Gastrocnemius medialis (tissue), 4 donors: ENCODE data around the gene MYL2. TPM values are rescaled to one million over a fixed set of nuclear protein-coding genes. Genes with fewer than 3 reads are reported as not detected.

ENCODE experiments used
- ATAC-seq, 2 donors: fragments of 150-250 bp; one replicate each; pipeline ENCODE4 v1.9.1; 2016
- DNase-seq, 2 donors: peaks; one replicate each; pipeline ENCODE4 v3.0.0-alpha.2; 2019
- H3K27ac ChIP-seq, 4 donors: fragments of 200-600 bp; sonication (generic); 1 replicate in 1 of 4; 2 replicates in 3 of 4; pipeline ENCODE4 v1.5.1; 2016 to 2018; ENCODE audit warnings: mild to moderate bottlenecking in 2 of 4, moderate library complexity in 1 of 4
- H3K27me3 ChIP-seq, 3 donors: fragments of 200-600 bp; sonication (generic) in 2 of 3; 1 replicate in 1 of 3; 2 replicates in 2 of 3; pipeline versions ENCODE4 v1.5.1 to v1.6.0; 2016 to 2019; ENCODE audit warnings: mild to moderate bottlenecking in 1 of 3, moderate library complexity in 1 of 3
- H3K36me3 ChIP-seq, 2 donors: fragments of 200-600 bp; sonication (generic) in 1 of 2; one replicate each; pipeline ENCODE4 v1.5.1; 2017 to 2018
- H3K4me1 ChIP-seq, 2 donors: fragments of 200-600 bp; sonication (generic) in 1 of 2; one replicate each; pipeline ENCODE4 v1.5.1; 2016 to 2017; ENCODE audit warnings: mild to moderate bottlenecking in 2 of 2
- H3K4me3 ChIP-seq, 4 donors: fragments of 200-600 bp; sonication (generic) in 3 of 4; 1 replicate in 1 of 4; 2 replicates in 3 of 4; pipeline ENCODE4 v1.5.1; 2016 to 2019; ENCODE audit warnings: mild to moderate bottlenecking in 2 of 4
- H3K9me3 ChIP-seq, 3 donors: fragments of 200-600 bp; sonication (generic) in 2 of 3; 1 replicate in 1 of 3; 2 replicates in 2 of 3; pipeline ENCODE4 v1.5.1; 2016 to 2019
- POLR2A ChIP-seq, 2 donors: fragments of 450-650 bp; IDR thresholded peaks; one replicate each; pipeline ENCODE4 v1.6.1; 2017; ENCODE audit warnings: antibody characterized with exemption in 2 of 2, mild to moderate bottlenecking in 2 of 2, moderate library complexity in 2 of 2
- in situ Hi-C, 4 donors: fragments of 200-750 bp; cut with MboI; loops; one replicate each; pipeline versions ENCODE4 v1.15.0 to v1.8.0; 2017; ENCODE audit warnings: low sequenced_read_pairs in 4 of 4
- intact Hi-C: fragments of 100-400 bp; cut with DNase I; formaldehyde crosslinking; loops from one replicate; pipeline ENCODE4 v1.15.1; 2023; ENCODE audit warnings: low total_unique reads
- total RNA-seq, 4 donors: library from RNA; depleted of rRNA; stranded (reverse); fragments of >200 nt; gene quantifications; one replicate each; pipeline versions ENCODE4 v1.1.0 to v1.2.3, GENCODE V29; 2016
- TF ChIP-seq, protein P1 (sequence below), 5 experiments: fragments of 450-650 bp in 3 of 5; fragments of 200-600 bp in 2 of 5; sonication (generic) in 2 of 5; IDR thresholded peaks in 4 of 5; conservative IDR thresholded peaks in 1 of 5; 1 replicate in 4 of 5; 2 replicates in 1 of 5; pipeline ENCODE4 v1.5.1; 2016 to 2019; ENCODE audit warnings: antibody characterized with exemption in 5 of 5, mild to moderate bottlenecking in 3 of 5, moderate library complexity in 3 of 5

MYL2 gene
- total RNA-seq, 4 donors from 2014 or later = 817 to 5,649 (median 2,775) TPM

- ATAC-seq = no peak
These were observed 31.0 kb downstream of the MYL2 start for GRCh38 chr12:110889361-110889760.

DNA sequence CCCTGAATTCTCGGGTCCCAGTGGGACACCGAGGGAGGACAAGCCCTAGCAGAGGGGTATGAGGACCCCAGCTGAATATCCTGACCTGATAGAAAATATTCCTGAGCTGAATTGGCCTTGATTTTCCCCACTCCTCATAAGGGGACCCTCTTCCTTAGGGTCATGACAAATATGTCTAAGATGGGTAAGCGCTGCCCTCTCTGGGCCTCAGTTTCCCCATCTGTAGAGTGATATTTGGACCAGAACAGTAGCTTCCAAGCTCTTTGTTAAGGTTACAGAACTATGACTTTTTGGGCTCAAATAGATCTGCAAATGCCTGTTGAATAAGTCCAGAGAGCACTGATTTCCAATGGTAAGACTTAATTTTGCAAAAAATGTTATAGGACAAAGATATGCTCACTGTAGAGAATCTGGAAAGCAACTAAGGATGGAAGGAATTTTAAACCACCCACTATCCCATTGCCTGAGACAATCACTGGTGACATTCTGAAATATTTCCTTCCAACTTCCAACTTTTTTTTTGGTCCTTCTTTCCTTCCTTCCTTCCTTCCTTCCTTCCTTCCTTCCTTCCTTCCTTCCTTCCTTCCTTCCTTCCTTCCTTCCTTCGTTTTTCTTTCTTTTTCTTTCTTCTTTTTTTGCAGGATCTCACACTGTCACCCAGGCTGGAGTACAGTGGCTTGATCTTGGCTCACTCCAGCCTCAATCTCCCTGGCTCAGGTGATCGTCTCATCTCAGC lies 32.0 kb downstream of the MYL2 start:
- no peak for TF ChIP-seq POLR2A (IDR thresholded peaks at IDR 0.05)
- TF ChIP-seq, protein P1, sequence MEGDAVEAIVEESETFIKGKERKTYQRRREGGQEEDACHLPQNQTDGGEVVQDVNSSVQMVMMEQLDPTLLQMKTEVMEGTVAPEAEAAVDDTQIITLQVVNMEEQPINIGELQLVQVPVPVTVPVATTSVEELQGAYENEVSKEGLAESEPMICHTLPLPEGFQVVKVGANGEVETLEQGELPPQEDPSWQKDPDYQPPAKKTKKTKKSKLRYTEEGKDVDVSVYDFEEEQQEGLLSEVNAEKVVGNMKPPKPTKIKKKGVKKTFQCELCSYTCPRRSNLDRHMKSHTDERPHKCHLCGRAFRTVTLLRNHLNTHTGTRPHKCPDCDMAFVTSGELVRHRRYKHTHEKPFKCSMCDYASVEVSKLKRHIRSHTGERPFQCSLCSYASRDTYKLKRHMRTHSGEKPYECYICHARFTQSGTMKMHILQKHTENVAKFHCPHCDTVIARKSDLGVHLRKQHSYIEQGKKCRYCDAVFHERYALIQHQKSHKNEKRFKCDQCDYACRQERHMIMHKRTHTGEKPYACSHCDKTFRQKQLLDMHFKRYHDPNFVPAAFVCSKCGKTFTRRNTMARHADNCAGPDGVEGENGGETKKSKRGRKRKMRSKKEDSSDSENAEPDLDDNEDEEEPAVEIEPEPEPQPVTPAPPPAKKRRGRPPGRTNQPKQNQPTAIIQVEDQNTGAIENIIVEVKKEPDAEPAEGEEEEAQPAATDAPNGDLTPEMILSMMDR (IDR thresholded peaks at IDR 0.05 in 4 of 5, conservative IDR thresholded peaks at IDR 0.05 in 1 of 5) = peak in 1 of 5 experiments; percentile 8
- intact Hi-C loops (loop anchor here (1.0 to 10.0 kb wide), 6 partner anchors 41 to 436 kb away; partner anchors contain the start of genes ARPC3, CCDC63, FAM216A and GPN3), in situ Hi-C loops (loop anchor here in 2 of 4 donors (10.0 to 25.0 kb wide), 4 partner anchors 274 to 434 kb away; partner anchors contain the start of genes ARPC3 (in 1 of the 2) and TCTN1 (in 1 of the 2))
- H3K4me3 ChIP-seq = peak overlapping the region in 2 of 4 donors; percentile 45 to 58
- no peaks in the 10 kb centered on the region for H3K27me3 ChIP-seq
- DNase-seq = no peak
- H3K9me3 ChIP-seq = no peaks in the 10 kb centered on the region
- H3K27ac ChIP-seq = peak overlapping the region in 1 of 4 donors; percentile 58
- ATAC-seq = no peak
- no peaks in the 10 kb centered on the region for H3K4me1 ChIP-seq
- no peaks in the 10 kb centered on the region for H3K36me3 ChIP-seq

More at GRCh38 chr12:110889361-110889760, 31.0 kb downstream of the MYL2 start:
- no peak for DNase-seq
- H3K36me3 ChIP-seq = no peaks in the 10 kb centered on the region
- H3K4me1 ChIP-seq = no peaks in the 10 kb centered on the region
- H3K27ac ChIP-seq = no peak overlapping the region
- no peak for TF ChIP-seq POLR2A (IDR thresholded peaks at IDR 0.05)
- TF ChIP-seq, protein P1 (IDR thresholded peaks at IDR 0.05 in 4 of 5, conservative IDR thresholded peaks at IDR 0.05 in 1 of 5) = no peak
- H3K27me3 ChIP-seq = no peaks in the 10 kb centered on the region
- no peak overlapping the region for H3K4me3 ChIP-seq
- no peaks in the 10 kb centered on the region for H3K9me3 ChIP-seq
- in situ Hi-C loops (loop anchor here in 2 of 4 donors (10.0 to 25.0 kb wide), 4 partner anchors 275 to 435 kb away; partner anchors contain the start of genes ARPC3 (in 1 of the 2) and TCTN1 (in 1 of the 2)), intact Hi-C loops (loop anchor here (5.0 to 10.0 kb wide), 5 partner anchors 42 to 437 kb away; partner anchors contain the start of genes ARPC3, CCDC63, FAM216A and GPN3)

DNA sequence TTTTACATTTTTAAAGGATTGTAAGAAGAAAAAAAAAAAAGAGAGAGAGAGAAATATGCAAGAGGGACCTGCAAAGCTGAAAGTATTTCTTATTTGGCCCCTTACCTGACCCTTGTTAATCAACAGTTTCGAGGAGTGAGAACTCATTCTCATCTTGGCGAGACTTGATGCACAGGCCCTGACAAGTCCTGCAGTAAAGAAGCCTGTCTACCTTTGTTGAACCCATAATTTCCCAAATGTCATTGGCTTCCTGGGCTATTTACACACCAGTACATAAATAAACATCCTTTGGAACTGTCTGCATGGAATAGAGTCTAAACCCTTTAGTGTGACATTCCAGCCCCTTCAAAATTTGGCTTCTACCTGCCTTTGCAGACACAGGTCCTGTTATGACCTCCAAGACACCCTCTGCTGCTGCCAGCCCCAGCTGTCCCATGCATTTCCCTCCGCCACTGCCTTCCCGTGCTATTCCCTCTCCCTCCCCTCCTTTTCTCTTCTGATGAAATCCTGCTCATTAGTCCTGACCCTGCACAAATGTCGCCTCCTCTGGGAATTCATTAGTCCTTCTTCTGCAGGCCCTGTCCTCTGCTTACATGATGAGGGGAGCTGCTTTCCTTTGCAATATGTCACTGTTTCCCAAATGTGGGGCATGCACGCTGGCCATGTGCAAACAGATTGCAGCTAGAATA lies 35.1 kb downstream of the MYL2 start:
- Histone ChIP-seq H3K36me3 (no peaks in the 10 kb centered on the region), H3K9me3 (no peaks in the 10 kb centered on the region), H3K4me3 (no peak overlapping the region), H3K27me3 (no peaks in the 10 kb centered on the region), H3K4me1 (no peaks in the 10 kb centered on the region), H3K27ac (no peak overlapping the region)
- TF ChIP-seq, protein P1 (IDR thresholded peaks at IDR 0.05 in 4 of 5, conservative IDR thresholded peaks at IDR 0.05 in 1 of 5) = no peak
- no peak for TF ChIP-seq POLR2A (IDR thresholded peaks at IDR 0.05)
- DNase-seq (no peak), ATAC-seq (no peak)
- intact Hi-C loops (loop anchor here (5.0 to 10.0 kb wide), 5 partner anchors 38 to 433 kb away; partner anchors contain the start of genes ARPC3, CCDC63, FAM216A and GPN3), in situ Hi-C loops (loop anchor here in 2 of 4 donors (10.0 to 25.0 kb wide), 4 partner anchors 270 to 430 kb away; partner anchors contain the start of genes ARPC3 (in 1 of the 2) and TCTN1 (in 1 of the 2))

DNA sequence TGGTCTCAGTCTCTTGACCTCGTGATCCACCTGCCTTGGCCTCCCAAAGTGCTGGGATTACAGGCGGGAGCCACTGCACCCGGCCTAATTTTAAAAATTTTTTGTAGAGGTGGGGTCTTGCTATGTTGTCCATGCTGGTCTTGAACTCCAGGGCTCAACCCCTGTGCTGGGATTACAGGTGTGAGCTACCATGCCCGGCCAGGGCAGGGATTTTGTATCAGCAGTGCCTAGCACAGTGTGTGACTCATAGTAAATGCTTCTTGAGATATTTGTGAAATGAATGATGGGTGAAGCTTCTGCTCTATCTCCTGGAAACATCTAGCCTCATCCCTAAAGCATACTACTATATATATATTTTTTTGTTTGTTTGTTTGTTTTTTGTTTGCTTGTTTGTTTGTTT lies 37.1 kb downstream of the MYL2 start:
- in situ Hi-C loops (loop anchor here in 2 of 4 donors (10.0 to 25.0 kb wide), 4 partner anchors 268 to 429 kb away; partner anchors contain the start of genes ARPC3 (in 1 of the 2) and TCTN1 (in 1 of the 2)), intact Hi-C loops (loop anchor here (10.0 kb wide), 1 partner anchor 268 kb away; the partner anchor contains the start of gene TCTN1)
- TF ChIP-seq, protein P1 (IDR thresholded peaks at IDR 0.05 in 4 of 5, conservative IDR thresholded peaks at IDR 0.05 in 1 of 5) = no peak
- Histone ChIP-seq H3K4me3 (no peak overlapping the region), H3K36me3 (no peaks in the 10 kb centered on the region), H3K27me3 (no peaks in the 10 kb centered on the region), H3K9me3 (no peaks in the 10 kb centered on the region), H3K27ac (no peak overlapping the region), H3K4me1 (peaks cover 0 to 3% of the 10 kb centered on the region in 2 donors)
- DNase-seq (no peak), ATAC-seq (no peak)
